Measurements from ENCODE around the gene NSDHL.

The NSDHL gene

GRCh38 chrX:152876931-152877840 is 46.3 kb downstream of the NSDHL start:
- peaks cover 19% of the 10 kb centered on the region for H3K9me3 Mint-ChIP-seq
- H3K27me3 Mint-ChIP-seq (ENCODE audit: low read depth), result no peaks in the 10 kb centered on the region
- no peak for TF ChIP-seq CTCF (IDR thresholded peaks at IDR 0.05; ENCODE audit: unreplicated experiment in 3 of 3)
- H3K4me3 Mint-ChIP-seq, result no peak overlapping the region
- peaks cover 3% of the 10 kb centered on the region for H3K36me3 Mint-ChIP-seq (ENCODE audit: low read depth)
- H3K4me1 Mint-ChIP-seq, result no peaks in the 10 kb centered on the region
- H3K27ac Mint-ChIP-seq, result no peak overlapping the region

GRCh38 chrX:152878976-152879755 is 48.3 kb downstream of the NSDHL start:
- Mint-ChIP-seq H3K27me3 (ENCODE audit: low read depth) (no peaks in the 10 kb centered on the region), H3K36me3 (ENCODE audit: low read depth) (no peaks in the 10 kb centered on the region), H3K4me1 (no peaks in the 10 kb centered on the region), H3K4me3 (no peak overlapping the region), H3K9me3 (peaks cover 19% of the 10 kb centered on the region), H3K27ac (no peak overlapping the region)
- no peak for TF ChIP-seq CTCF (IDR thresholded peaks at IDR 0.05; ENCODE audit: unreplicated experiment in 3 of 3)

GRCh38 chrX:152881289-152881688 is 50.4 kb downstream of the NSDHL start:
- Mint-ChIP-seq H3K27ac (no peak overlapping the region), H3K9me3 (peaks cover 11% of the 10 kb centered on the region), H3K4me3 (no peak overlapping the region), H3K36me3 (ENCODE audit: low read depth) (no peaks in the 10 kb centered on the region), H3K27me3 (ENCODE audit: low read depth) (no peaks in the 10 kb centered on the region), H3K4me1 (no peaks in the 10 kb centered on the region)
- no peak for TF ChIP-seq CTCF (IDR thresholded peaks at IDR 0.05; ENCODE audit: unreplicated experiment in 3 of 3)

GRCh38 chrX:152884171-152884570 is 53.3 kb downstream of the NSDHL start:
- H3K4me1 Mint-ChIP-seq, result no peaks in the 10 kb centered on the region
- peaks cover 5% of the 10 kb centered on the region for H3K9me3 Mint-ChIP-seq
- no peaks in the 10 kb centered on the region for H3K27me3 Mint-ChIP-seq (ENCODE audit: low read depth)
- no peak for TF ChIP-seq CTCF (IDR thresholded peaks at IDR 0.05; ENCODE audit: unreplicated experiment in 3 of 3)
- H3K27ac Mint-ChIP-seq, result no peak overlapping the region
- H3K36me3 Mint-ChIP-seq (ENCODE audit: low read depth), result no peaks in the 10 kb centered on the region
- H3K4me3 Mint-ChIP-seq, result no peak overlapping the region

GRCh38 chrX:152886716-152887115 is 55.9 kb downstream of the NSDHL start:
- Mint-ChIP-seq H3K27ac (no peak overlapping the region), H3K36me3 (ENCODE audit: low read depth) (no peaks in the 10 kb centered on the region), H3K27me3 (ENCODE audit: low read depth) (peaks cover 4% of the 10 kb centered on the region), H3K9me3 (peaks cover 16% of the 10 kb centered on the region), H3K4me1 (no peaks in the 10 kb centered on the region), H3K4me3 (no peak overlapping the region)
- no peak for TF ChIP-seq CTCF (IDR thresholded peaks at IDR 0.05; ENCODE audit: unreplicated experiment in 3 of 3)

Data from nephron (organoid).